HepG2 (cell line): ENCODE results near the gene RNF135. TPM values are rescaled to one million over a fixed set of nuclear protein-coding genes. Genes with fewer than 3 reads are reported as not detected.

Experiments
- ATAC-seq: fragments of 200-7000 bp; cut with Tn5 transposase; 3 replicates; pipeline ENCODE4 v1.9.1; 2020; ENCODE audit warnings: mild to moderate bottlenecking, moderate library complexity
- BruUV-seq: library from RNA; stranded (reverse); fragments of 400-500 nt; replicated peaks from 2 replicates; lab custom pipeline; 2021; lab: Mats Ljungman, UMichigan
- CTCF ChIA-PET: fragments of 300-600 bp; formaldehyde crosslinking; extraction: SDS; loops from one replicate; lab custom pipeline; 2021; ENCODE audit warnings: low total read pairs, inconsistent platforms, low intra/inter-chr PET ratio; lab: Yijun Ruan, JAX
- POLR2A ChIA-PET: fragments of 350-600 bp; sonication (Branson Sonifier 250); formaldehyde crosslinking; loops from one replicate; lab custom pipeline; 2020; ENCODE audit warnings: antibody characterized with exemption, inconsistent platforms; lab: Yijun Ruan, JAX
- DNase-seq: peaks from one replicate; pipeline ENCODE4 v3.0.0-alpha.2; 2015; ENCODE audit warnings: low spot score
- FAIRE-seq: peaks from 3 replicates; lab custom pipeline; 2011; peaks lifted over from hg19 to GRCh38; lab: Jason Lieb, UNC
- H2AFZ ChIP-seq: one replicate; pipeline ENCODE4 v1.6.1; 2011; ENCODE audit warnings: low read length, inconsistent platforms
- H3K27ac ChIP-seq: fragments of 300-600 bp; 3 replicates; pipeline ENCODE4 v1.8.0; 2011; ENCODE audit warnings: mixed run types, mild to moderate bottlenecking, mixed read lengths, low read length, inconsistent platforms; ENCODE audit not compliant: insufficient read depth; ENCODE audit errors: extremely low read length
- H3K27me3 ChIP-seq, 2 experiments: fragments of 200-600 bp in 1 of 2; 2 replicates in 1 of 2; 3 replicates in 1 of 2; pipeline versions ENCODE4 v1.6.0 to v1.8.0; 2011; ENCODE audit warnings: low read length in 2 of 2, mild to moderate bottlenecking in 2 of 2, moderate library complexity in 2 of 2, inconsistent platforms in 1 of 2; ENCODE audit not compliant: insufficient read depth in 2 of 2, control insufficient read depth in 1 of 2
- H3K36me3 ChIP-seq, 2 experiments: fragments of 200-600 bp in 1 of 2; replicated peaks in 1 of 2; 2 replicates in 1 of 2; 3 replicates in 1 of 2; pipeline versions ENCODE4 v1.5.1 to v1.8.0; 2011; ENCODE audit warnings: low read length in 2 of 2, inconsistent platforms in 1 of 2; ENCODE audit not compliant: insufficient read depth in 2 of 2, control insufficient read depth in 1 of 2
- H3K4me1 ChIP-seq: 2 replicates; pipeline ENCODE4 v1.5.1; 2012; ENCODE audit warnings: low read length, inconsistent platforms; ENCODE audit not compliant: insufficient read depth
- H3K4me2 ChIP-seq: 2 replicates; pipeline ENCODE4 v1.6.0; 2011; ENCODE audit warnings: low read depth, low read length, inconsistent platforms
- H3K4me3 ChIP-seq, 3 experiments: fragments of 200-600 bp in 1 of 3; sonication (generic), shearing (Covaris generic) in 1 of 3; replicated peaks in 1 of 3; 2 replicates each; pipeline ENCODE4 v1.5.1; 2011 to 2016; ENCODE audit warnings: low read length in 3 of 3, inconsistent platforms in 2 of 3, low read depth in 2 of 3, mild to moderate bottlenecking in 2 of 3, control low read depth in 1 of 3, mixed read lengths in 1 of 3; ENCODE audit not compliant: insufficient read depth in 1 of 3
- H3K79me2 ChIP-seq: one replicate; pipeline ENCODE4 v1.6.1; 2011; ENCODE audit warnings: low read length, inconsistent platforms; ENCODE audit not compliant: insufficient read depth
- H3K9ac ChIP-seq: 2 replicates; pipeline ENCODE4 v1.6.0; 2011; ENCODE audit warnings: mild to moderate bottlenecking, low read depth, low read length, inconsistent platforms; ENCODE audit not compliant: insufficient read depth
- H3K9me3 ChIP-seq: 2 replicates; pipeline ENCODE4 v1.5.1; 2012; ENCODE audit warnings: mild to moderate bottlenecking, low read length
- H4K20me1 ChIP-seq: 2 replicates; pipeline ENCODE4 v1.6.0; 2011; ENCODE audit warnings: inconsistent platforms, mild to moderate bottlenecking, low read length, moderate library complexity; ENCODE audit not compliant: insufficient read depth
- ADNP ChIP-seq: sonication (generic); formaldehyde crosslinking; IDR thresholded peaks from 2 replicates; pipeline ENCODE4 v1.4.0; 2020; ENCODE audit warnings: missing genetic modification reagents
- CAMTA2 ChIP-seq: sonication (generic); formaldehyde crosslinking; IDR thresholded peaks from 2 replicates; pipeline ENCODE4 v1.4.0; 2020; ENCODE audit warnings: mild to moderate bottlenecking, missing genetic modification reagents, borderline replicate concordance
- CEBPG ChIP-seq: IDR thresholded peaks from 2 replicates; pipeline ENCODE4 v1.6.1; 2016
- DNMT1 ChIP-seq: sonication (generic); formaldehyde crosslinking; IDR thresholded peaks from 2 replicates; pipeline ENCODE4 v1.5.1; 2020; ENCODE audit warnings: mild to moderate bottlenecking, missing genetic modification reagents
- ELF1 ChIP-seq: sonication (generic); formaldehyde crosslinking; IDR thresholded peaks from 2 replicates; pipeline ENCODE4 v1.4.0; 2020; ENCODE audit warnings: missing genetic modification reagents
- HDAC2 ChIP-seq: sonication (generic); formaldehyde crosslinking; IDR thresholded peaks from 2 replicates; pipeline ENCODE4 v1.4.0; 2020; ENCODE audit warnings: missing genetic modification reagents
- IKZF4 ChIP-seq: sonication (generic); formaldehyde crosslinking; IDR thresholded peaks from 2 replicates; pipeline ENCODE4 v1.5.1; 2020; ENCODE audit warnings: borderline replicate concordance, mild to moderate bottlenecking, low read depth, missing genetic modification reagents; ENCODE audit errors: not compliant biosample characterization
- NFATC3 ChIP-seq: sonication (generic); formaldehyde crosslinking; IDR thresholded peaks from 2 replicates; pipeline ENCODE4 v1.5.1; 2020; ENCODE audit warnings: mild to moderate bottlenecking, missing genetic modification reagents
- RNF2 ChIP-seq: fragments of 450-650 bp; conservative IDR thresholded peaks from 2 replicates; pipeline ENCODE4 v1.6.1; 2016; ENCODE audit warnings: low read depth
- ZBTB7B ChIP-seq: sonication (generic); formaldehyde crosslinking; IDR thresholded peaks from 2 replicates; pipeline ENCODE4 v1.4.0; 2020; ENCODE audit warnings: missing genetic modification reagents
- ZNF136 ChIP-seq: sonication (generic); formaldehyde crosslinking; IDR thresholded peaks from 2 replicates; pipeline ENCODE4 v1.8.1; 2022; ENCODE audit warnings: low read depth, mild to moderate bottlenecking, moderate library complexity, missing genetic modification reagents
- ZNF34 ChIP-seq: sonication (generic); formaldehyde crosslinking; IDR thresholded peaks from 2 replicates; pipeline ENCODE4 v1.4.0; 2020; ENCODE audit warnings: mild to moderate bottlenecking, missing genetic modification reagents, borderline replicate concordance
- ZNF589 ChIP-seq: sonication (generic); formaldehyde crosslinking; conservative IDR thresholded peaks from 2 replicates; pipeline ENCODE4 v1.8.0; 2022; ENCODE audit warnings: mild to moderate bottlenecking, moderate library complexity, missing genetic modification reagents
- WGBS: methylation state at CpG from one replicate; pipeline ENCODE4 v1.1.6; 2017; ENCODE audit warnings: low lambda C conversion rate; 5-methylcytosine and 5-hydroxymethylcytosine counted together
- in situ Hi-C: cut with HindIII; loops from 2 replicates; pipeline ENCODE4 v1.10.0; 2017; ENCODE audit warnings: low pct_unique_long_range_greater_than_20kb; ENCODE audit not compliant: extremely low pct_ligation_motif_present
- intact Hi-C: fragments of 100-400 bp; cut with micrococcal nuclease; formaldehyde crosslinking; loops from one replicate; pipeline ENCODE4 v1.10.0; 2022; ENCODE audit not compliant: unreplicated experiment
- polyA plus RNA-seq, 8 experiments: library from polyadenylated mRNA; depleted of rRNA in 3 of 8; stranded (reverse) in 7 of 8; unstranded in 1 of 8; fragments of >200 nt; fragmentation: Illumina TruSeq in 4 of 8; extraction: Trizol in 4 of 8; gene quantifications; 2 replicates each; pipeline versions ENCODE4 v1.2.1 to v1.2.3, GENCODE V29; 2011 to 2016; ENCODE audit warnings: low read depth in 4 of 8, missing spikeins in 1 of 8, mixed read lengths in 1 of 8; ENCODE audit not compliant: insufficient read depth in 1 of 8
- total RNA-seq, 5 experiments: library from RNA; depleted of rRNA; stranded (reverse); fragments of >200 nt; fragmentation: Illumina TruSeq; extraction: Trizol; gene quantifications; 2 replicates each; pipeline ENCODE4 v1.2.3, GENCODE V29; 2016; ENCODE audit warnings: low read depth in 1 of 5
- TF ChIP-seq, protein P1 (sequence below): sonication (generic); formaldehyde crosslinking; conservative IDR thresholded peaks from 2 replicates; pipeline ENCODE4 v1.8.0; 2022; ENCODE audit warnings: mild to moderate bottlenecking, moderate library complexity, missing genetic modification reagents
- TF ChIP-seq, protein P2 (sequence below): sonication (generic); formaldehyde crosslinking; conservative IDR thresholded peaks from 2 replicates; pipeline ENCODE4 v1.8.1; 2023; ENCODE audit warnings: missing genetic modification reagents
- TF ChIP-seq, protein P3 (sequence below): IDR thresholded peaks from 2 replicates; pipeline ENCODE4 v1.6.1; 2018; ENCODE audit warnings: missing genetic modification reagents
- TF ChIP-seq, protein P4 (sequence below): sonication (generic); formaldehyde crosslinking; IDR thresholded peaks from 2 replicates; pipeline ENCODE4 v1.8.0; 2022; ENCODE audit warnings: mild to moderate bottlenecking, missing genetic modification reagents, borderline replicate concordance
- TF ChIP-seq, protein P5 (sequence below): sonication (generic); formaldehyde crosslinking; conservative IDR thresholded peaks from 2 replicates; pipeline ENCODE4 v1.4.0; 2020; ENCODE audit warnings: missing genetic modification reagents

Gene RNF135
- total and polyA plus RNA-seq, 2 of the 13 experiments (the other 11 are each of a cell fraction or from before 2014, with no cell fraction given): not detected

DNA sequence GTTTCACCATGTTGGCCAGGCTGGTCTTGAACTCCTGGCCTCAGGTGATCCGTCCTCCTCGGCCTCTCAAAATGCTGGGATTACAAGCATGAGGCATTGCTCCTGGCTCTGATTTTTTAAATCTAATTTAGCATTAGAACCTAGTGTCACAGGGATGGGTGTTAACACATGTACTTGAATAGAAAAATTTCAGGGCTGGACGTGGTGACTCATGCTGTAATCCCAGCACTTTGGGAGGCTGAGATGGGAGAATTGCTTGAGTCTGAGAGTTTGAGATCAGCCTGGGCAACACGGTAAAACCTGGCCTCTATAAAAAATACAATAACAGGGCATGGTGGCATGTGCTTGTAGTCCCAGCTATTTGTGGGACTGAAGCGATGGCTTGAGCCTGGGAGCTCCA lies 6.0 kb upstream of the RNF135 start:
- Histone ChIP-seq H3K4me3 (no peak overlapping the region), H3K9ac (no peak overlapping the region), H3K4me1 (no peaks in the 10 kb centered on the region), H3K79me2 (no peaks in the 10 kb centered on the region), H3K27ac (no peak overlapping the region), H3K27me3 (no peaks in the 10 kb centered on the region; a peak in 1 of 5 replicates), H3K4me2 (no peak overlapping the region), H3K36me3 (no peaks in the 10 kb centered on the region), H2AFZ (no peak overlapping the region), H4K20me1 (no peaks in the 10 kb centered on the region), H3K9me3 (no peaks in the 10 kb centered on the region)
- TF ChIP-seq, protein P1, sequence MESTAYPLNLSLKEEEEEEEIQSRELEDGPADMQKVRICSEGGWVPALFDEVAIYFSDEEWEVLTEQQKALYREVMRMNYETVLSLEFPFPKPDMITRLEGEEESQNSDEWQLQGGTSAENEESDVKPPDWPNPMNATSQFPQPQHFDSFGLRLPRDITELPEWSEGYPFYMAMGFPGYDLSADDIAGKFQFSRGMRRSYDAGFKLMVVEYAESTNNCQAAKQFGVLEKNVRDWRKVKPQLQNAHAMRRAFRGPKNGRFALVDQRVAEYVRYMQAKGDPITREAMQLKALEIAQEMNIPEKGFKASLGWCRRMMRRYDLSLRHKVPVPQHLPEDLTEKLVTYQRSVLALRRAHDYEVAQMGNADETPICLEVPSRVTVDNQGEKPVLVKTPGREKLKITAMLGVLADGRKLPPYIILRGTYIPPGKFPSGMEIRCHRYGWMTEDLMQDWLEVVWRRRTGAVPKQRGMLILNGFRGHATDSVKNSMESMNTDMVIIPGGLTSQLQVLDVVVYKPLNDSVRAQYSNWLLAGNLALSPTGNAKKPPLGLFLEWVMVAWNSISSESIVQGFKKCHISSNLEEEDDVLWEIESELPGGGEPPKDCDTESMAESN (CRISPR knock-in tag): no peak
- TF ChIP-seq ZNF589 (CRISPR knock-in tag) (no peak), HDAC2 (no peak), CEBPG (CRISPR knock-in tag) (no peak), IKZF4 (no peak), ZNF136 (no peak), ZNF34 (CRISPR knock-in tag) (no peak), RNF2 (no peak), ELF1 (CRISPR knock-in tag) (no peak), ADNP (CRISPR knock-in tag) (no peak), ZBTB7B (no peak), CAMTA2 (CRISPR knock-in tag) (no peak), DNMT1 (CRISPR knock-in tag) (no peak), NFATC3 (CRISPR knock-in tag) (no peak)
- TF ChIP-seq, protein P2, sequence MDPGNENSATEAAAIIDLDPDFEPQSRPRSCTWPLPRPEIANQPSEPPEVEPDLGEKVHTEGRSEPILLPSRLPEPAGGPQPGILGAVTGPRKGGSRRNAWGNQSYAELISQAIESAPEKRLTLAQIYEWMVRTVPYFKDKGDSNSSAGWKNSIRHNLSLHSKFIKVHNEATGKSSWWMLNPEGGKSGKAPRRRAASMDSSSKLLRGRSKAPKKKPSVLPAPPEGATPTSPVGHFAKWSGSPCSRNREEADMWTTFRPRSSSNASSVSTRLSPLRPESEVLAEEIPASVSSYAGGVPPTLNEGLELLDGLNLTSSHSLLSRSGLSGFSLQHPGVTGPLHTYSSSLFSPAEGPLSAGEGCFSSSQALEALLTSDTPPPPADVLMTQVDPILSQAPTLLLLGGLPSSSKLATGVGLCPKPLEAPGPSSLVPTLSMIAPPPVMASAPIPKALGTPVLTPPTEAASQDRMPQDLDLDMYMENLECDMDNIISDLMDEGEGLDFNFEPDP: no peak
- TF ChIP-seq, protein P3, sequence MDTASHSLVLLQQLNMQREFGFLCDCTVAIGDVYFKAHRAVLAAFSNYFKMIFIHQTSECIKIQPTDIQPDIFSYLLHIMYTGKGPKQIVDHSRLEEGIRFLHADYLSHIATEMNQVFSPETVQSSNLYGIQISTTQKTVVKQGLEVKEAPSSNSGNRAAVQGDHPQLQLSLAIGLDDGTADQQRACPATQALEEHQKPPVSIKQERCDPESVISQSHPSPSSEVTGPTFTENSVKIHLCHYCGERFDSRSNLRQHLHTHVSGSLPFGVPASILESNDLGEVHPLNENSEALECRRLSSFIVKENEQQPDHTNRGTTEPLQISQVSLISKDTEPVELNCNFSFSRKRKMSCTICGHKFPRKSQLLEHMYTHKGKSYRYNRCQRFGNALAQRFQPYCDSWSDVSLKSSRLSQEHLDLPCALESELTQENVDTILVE (CRISPR knock-in tag): no peak
- TF ChIP-seq, protein P4, sequence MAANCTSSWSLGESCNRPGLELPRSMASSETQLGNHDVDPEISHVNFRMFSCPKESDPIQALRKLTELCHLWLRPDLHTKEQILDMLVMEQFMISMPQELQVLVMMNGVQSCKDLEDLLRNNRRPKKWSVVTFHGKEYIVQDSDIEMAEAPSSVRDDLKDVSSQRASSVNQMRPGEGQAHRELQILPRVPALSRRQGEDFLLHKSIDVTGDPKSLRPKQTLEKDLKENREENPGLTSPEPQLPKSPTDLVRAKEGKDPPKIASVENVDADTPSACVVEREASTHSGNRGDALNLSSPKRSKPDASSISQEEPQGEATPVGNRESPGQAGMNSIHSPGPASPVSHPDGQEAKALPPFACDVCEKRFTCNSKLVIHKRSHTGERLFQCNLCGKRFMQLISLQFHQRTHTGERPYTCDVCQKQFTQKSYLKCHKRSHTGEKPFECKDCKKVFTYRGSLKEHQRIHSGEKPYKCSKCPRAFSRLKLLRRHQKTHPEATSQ: no peak
- TF ChIP-seq, protein P5, sequence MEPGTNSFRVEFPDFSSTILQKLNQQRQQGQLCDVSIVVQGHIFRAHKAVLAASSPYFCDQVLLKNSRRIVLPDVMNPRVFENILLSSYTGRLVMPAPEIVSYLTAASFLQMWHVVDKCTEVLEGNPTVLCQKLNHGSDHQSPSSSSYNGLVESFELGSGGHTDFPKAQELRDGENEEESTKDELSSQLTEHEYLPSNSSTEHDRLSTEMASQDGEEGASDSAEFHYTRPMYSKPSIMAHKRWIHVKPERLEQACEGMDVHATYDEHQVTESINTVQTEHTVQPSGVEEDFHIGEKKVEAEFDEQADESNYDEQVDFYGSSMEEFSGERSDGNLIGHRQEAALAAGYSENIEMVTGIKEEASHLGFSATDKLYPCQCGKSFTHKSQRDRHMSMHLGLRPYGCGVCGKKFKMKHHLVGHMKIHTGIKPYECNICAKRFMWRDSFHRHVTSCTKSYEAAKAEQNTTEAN (CRISPR knock-in tag): no peak
- 66% methylated on average over 5 of the region's 5 CpGs for WGBS
- no TSS peak for BruUV-seq
- intact Hi-C loops: no loop called here
- DNase-seq: no peak
- in situ Hi-C loops: no loop called here
- CTCF ChIA-PET: no interaction called here
- POLR2A ChIA-PET: no interaction called here
- no peak for FAIRE-seq
- ATAC-seq: no peak
